ENCODE data around the gene BHLHE41. TPM values are rescaled to one million over a fixed set of nuclear protein-coding genes. Genes with fewer than 3 reads are reported as not detected.

The BHLHE41 gene
- polyA plus RNA-seq, 1 of the 3 experiments (the other 2 are of a cell fraction) = 16.1 TPM

DNA sequence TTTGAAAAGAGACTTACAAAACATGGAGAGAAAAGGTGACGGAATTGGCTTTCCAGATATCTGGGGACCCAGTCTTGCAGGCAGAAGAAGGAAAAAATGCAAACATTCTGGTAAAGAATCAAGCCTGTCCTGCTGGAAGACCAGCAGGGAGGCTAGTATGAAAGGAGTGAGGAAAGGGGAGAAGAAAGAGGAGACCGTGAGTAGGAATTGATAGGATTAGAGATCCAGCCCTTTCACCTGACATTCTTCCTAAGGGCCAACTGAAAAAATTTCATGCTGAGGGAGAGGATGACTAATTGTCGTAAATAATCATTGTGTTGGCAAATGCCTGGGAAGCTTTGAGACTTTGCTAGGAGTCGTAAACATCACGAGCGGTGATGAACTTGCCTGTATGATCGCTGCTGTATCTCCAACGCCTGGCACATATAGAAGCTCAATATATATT lies 12.1 kb downstream of the BHLHE41 start:
- Histone ChIP-seq H3K27ac (ENCODE audit: low read depth in 2 of 2, low read length in 1 of 2) (no peak overlapping the region), H3K4me2 (no peak overlapping the region), H3K4me3 (ENCODE audit: low read depth in 2 of 2, low read length in 1 of 2) (no peak overlapping the region), H3K4me1 (ENCODE audit: control insufficient read depth in 1 of 2, insufficient read depth in 2 of 2, low read depth in 1 of 2, low read length in 1 of 2) (peaks cover 0 to 12% of the 10 kb centered on the region in 2 experiments; a peak in 2 of 4 replicates), H3K27me3 (ENCODE audit: insufficient read depth) (no peaks in the 10 kb centered on the region), H3K9me2 (no peaks in the 10 kb centered on the region), H3K79me2 (ENCODE audit: insufficient read depth) (no peaks in the 10 kb centered on the region), H3K9me3 (no peaks in the 10 kb centered on the region), H3K9ac (no peak overlapping the region), H3K36me3 (replicated peaks in 1 of 2; ENCODE audit: control insufficient read depth in 1 of 2, insufficient read depth in 2 of 2, low read length in 1 of 2) (no peaks in the 10 kb centered on the region), H2AFZ (ENCODE audit: low read depth) (no peak overlapping the region), H4K20me1 (ENCODE audit: insufficient read depth) (no peaks in the 10 kb centered on the region), H3F3A (replicated peaks; ENCODE audit: insufficient read depth) (peaks cover 4% of the 10 kb centered on the region)
- 92% methylated on average over 8 of the region's 8 CpGs for WGBS (ENCODE audit: low lambda C conversion rate)
- CTCF ChIA-PET = no interaction called here
- DNase-seq = no peak
- TF ChIP-seq YY1 (IDR thresholded peaks at IDR 0.05; ENCODE audit: low read depth) = no peak
- POLR2A ChIA-PET = no interaction called here

DNA sequence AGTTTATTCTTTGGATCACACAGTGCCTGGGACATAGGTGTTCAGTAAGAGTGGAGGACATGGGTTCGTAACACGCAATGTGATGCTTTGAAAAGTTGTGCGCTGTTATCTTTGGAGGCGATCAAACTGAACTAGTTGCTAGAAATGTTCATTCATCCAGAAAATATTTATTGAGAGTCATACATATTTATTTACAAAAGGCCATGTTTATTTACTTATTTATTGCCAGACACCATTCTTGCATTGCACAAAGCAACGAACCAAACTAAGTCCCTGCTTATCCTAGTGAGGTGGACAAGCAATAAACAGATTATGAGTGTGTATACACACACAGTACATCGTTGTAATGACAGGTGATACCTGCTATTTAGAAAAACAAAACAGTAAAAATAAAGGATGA lies 12.6 kb downstream of the BHLHE41 start:
- 94% methylated on average over 6 of the region's 6 CpGs for WGBS (ENCODE audit: low lambda C conversion rate)
- H3K9me2 ChIP-seq = no peaks in the 10 kb centered on the region
- no peak overlapping the region for H3K4me2 ChIP-seq
- H3K4me1 ChIP-seq (ENCODE audit: control insufficient read depth in 1 of 2, insufficient read depth in 2 of 2, low read depth in 1 of 2, low read length in 1 of 2) = peaks cover 0 to 12% of the 10 kb centered on the region in 2 experiments; a peak in 2 of 4 replicates
- no peaks in the 10 kb centered on the region for H3K79me2 ChIP-seq (ENCODE audit: insufficient read depth)
- no peak overlapping the region for H3K4me3 ChIP-seq (ENCODE audit: low read depth in 2 of 2, low read length in 1 of 2)
- H4K20me1 ChIP-seq (ENCODE audit: insufficient read depth) = no peaks in the 10 kb centered on the region
- H3K36me3 ChIP-seq (replicated peaks in 1 of 2; ENCODE audit: control insufficient read depth in 1 of 2, insufficient read depth in 2 of 2, low read length in 1 of 2) = no peaks in the 10 kb centered on the region
- H2AFZ ChIP-seq (ENCODE audit: low read depth) = no peak overlapping the region
- ChIA-PET POLR2A (no interaction called here), CTCF (interaction anchor here (1.4 to 1.5 kb wide), 2 partner anchors 10 to 20 kb away, joined by 3 to 4 read pairs; no protein-coding TSS in a partner anchor)
- H3F3A ChIP-seq (replicated peaks; ENCODE audit: insufficient read depth) = peaks cover 4% of the 10 kb centered on the region
- no peaks in the 10 kb centered on the region for H3K27me3 ChIP-seq (ENCODE audit: insufficient read depth)
- DNase-seq = no peak
- no peaks in the 10 kb centered on the region for H3K9me3 ChIP-seq
- no peak overlapping the region for H3K27ac ChIP-seq (ENCODE audit: low read depth in 2 of 2, low read length in 1 of 2)
- no peak overlapping the region for H3K9ac ChIP-seq
- TF ChIP-seq RXRA (IDR thresholded peaks at IDR 0.05; ENCODE audit: borderline replicate concordance, low read depth) = no peak
- no peak for TF ChIP-seq CHD2 (IDR thresholded peaks at IDR 0.05; ENCODE audit: low read length, partially characterized antibody)
- TF ChIP-seq IRF3 (IDR thresholded peaks at IDR 0.05; ENCODE audit: low read depth, low read length) = no peak
- TF ChIP-seq FOXJ3 (CRISPR knock-in tag; IDR thresholded peaks at IDR 0.05) = no peak
- no peak for TF ChIP-seq CTCF (IDR thresholded peaks at IDR 0.05)
- TF ChIP-seq JUND (IDR thresholded peaks at IDR 0.05) = no peak
- TF ChIP-seq FOXM1 (IDR thresholded peaks at IDR 0.05; ENCODE audit: low read depth) = no peak
- no peak for TF ChIP-seq MEF2A (IDR thresholded peaks at IDR 0.05; ENCODE audit: borderline replicate concordance, low read depth)
- no peak for TF ChIP-seq USF1 (IDR thresholded peaks at IDR 0.05; ENCODE audit: borderline replicate concordance, low read depth)
- no peak for TF ChIP-seq ZBTB33 (IDR thresholded peaks at IDR 0.05; ENCODE audit: borderline replicate concordance, low read depth)
- TF ChIP-seq TCF12 (IDR thresholded peaks at IDR 0.05) = no peak
- no peak for TF ChIP-seq FOSL2 (IDR thresholded peaks at IDR 0.05; ENCODE audit: borderline replicate concordance, low read depth)
- TF ChIP-seq YY1 (IDR thresholded peaks at IDR 0.05; ENCODE audit: low read depth) = no peak
